ENCODE results near the gene DIPK1B. TPM values are rescaled to one million over a fixed set of nuclear protein-coding genes. Genes with fewer than 3 reads are reported as not detected.

Gene DIPK1B
- total RNA-seq, 6 donors from 2014 or later: 9.7 to 24.1 (median 17.0) TPM

DNA sequence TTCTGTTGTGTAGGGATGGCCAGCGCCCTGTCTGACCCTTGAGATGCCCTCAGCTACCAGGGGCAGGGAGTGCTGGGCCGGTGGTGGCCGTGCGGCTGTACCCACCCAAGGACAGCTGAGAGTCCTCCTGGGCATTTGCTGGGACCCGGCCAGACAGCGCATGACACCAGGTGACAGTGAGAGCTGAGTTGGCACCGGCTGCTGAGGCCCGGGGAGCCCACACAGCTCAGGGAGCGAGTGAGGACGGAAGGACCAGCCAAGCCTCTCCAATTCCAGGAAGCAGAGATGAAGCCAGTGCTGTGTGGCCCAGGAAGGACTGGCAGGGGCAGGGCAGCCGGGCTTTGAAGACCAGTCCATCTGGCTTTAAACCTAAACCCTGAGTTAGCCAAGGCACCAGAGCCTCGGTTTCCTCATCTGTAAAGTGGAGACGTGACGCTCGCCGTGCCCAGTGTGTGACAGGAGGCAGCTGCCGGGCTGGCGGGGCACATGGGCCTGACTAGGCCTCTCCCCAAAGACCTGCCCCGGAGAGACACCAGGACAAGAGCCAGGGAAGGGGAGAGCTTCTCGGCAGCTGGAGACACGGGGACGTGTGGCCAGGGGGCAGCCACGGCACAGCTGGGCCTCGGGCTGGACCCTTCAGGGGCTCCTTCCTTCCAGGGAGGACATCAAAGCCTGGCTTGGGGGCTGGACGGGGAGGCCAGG, 22.1 kb upstream of the DIPK1B start:
- peak; percentile 61 to 76 for DNase-seq
- ATAC-seq (ENCODE audit: low FRiP score in 2 of 2): no peak
- TF ChIP-seq POLR2A (IDR thresholded peaks at IDR 0.05): no peak
- TF ChIP-seq, protein P1, sequence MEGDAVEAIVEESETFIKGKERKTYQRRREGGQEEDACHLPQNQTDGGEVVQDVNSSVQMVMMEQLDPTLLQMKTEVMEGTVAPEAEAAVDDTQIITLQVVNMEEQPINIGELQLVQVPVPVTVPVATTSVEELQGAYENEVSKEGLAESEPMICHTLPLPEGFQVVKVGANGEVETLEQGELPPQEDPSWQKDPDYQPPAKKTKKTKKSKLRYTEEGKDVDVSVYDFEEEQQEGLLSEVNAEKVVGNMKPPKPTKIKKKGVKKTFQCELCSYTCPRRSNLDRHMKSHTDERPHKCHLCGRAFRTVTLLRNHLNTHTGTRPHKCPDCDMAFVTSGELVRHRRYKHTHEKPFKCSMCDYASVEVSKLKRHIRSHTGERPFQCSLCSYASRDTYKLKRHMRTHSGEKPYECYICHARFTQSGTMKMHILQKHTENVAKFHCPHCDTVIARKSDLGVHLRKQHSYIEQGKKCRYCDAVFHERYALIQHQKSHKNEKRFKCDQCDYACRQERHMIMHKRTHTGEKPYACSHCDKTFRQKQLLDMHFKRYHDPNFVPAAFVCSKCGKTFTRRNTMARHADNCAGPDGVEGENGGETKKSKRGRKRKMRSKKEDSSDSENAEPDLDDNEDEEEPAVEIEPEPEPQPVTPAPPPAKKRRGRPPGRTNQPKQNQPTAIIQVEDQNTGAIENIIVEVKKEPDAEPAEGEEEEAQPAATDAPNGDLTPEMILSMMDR (IDR thresholded peaks at IDR 0.05): no peak
- TF ChIP-seq EP300 (IDR thresholded peaks at IDR 0.05): no peak
- no peak for TF ChIP-seq POLR2AphosphoS5 (IDR thresholded peaks at IDR 0.05)
- no peaks in the 10 kb centered on the region for H3K9me3 ChIP-seq
- H3K4me1 ChIP-seq: peaks cover 40 to 72% (median 59%) of the 10 kb centered on the region in 4 donors
- no peaks in the 10 kb centered on the region for H3K36me3 ChIP-seq
- 66 to 83% methylated on average over 15 to 25 of the region's 25 CpGs for WGBS, 2 donors
- H3K4me3 ChIP-seq: no peak overlapping the region
- peak overlapping the region; percentile 40 to 72 (median 64) for H3K27ac ChIP-seq
- no peaks in the 10 kb centered on the region for H3K27me3 ChIP-seq

DNA sequence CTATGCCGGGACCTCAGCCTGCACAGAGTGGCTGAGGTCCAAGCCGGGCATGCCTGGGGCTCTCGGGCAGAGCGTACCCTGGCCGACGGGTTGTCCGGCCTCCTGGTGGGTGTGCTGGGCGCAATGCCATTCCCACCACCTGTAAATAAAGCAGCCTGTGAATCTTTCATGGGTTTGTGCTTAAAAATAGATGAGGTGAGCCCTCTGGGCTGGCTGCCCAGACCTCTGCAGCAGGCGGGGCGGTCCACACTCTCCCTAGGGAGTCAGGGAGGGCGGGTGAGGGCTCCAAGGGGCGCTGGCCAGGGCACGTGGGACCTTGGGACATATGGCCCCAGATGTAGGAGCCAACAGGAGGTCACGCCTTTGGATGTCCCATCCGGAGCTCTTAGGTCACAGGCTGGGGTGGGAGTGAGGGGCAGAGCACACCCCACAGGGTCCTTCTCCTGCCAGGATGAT, 21.5 kb upstream of the DIPK1B start:
- Histone ChIP-seq H3K36me3 (no peaks in the 10 kb centered on the region), H3K4me3 (no peak overlapping the region), H3K27me3 (no peaks in the 10 kb centered on the region), H3K9me3 (no peaks in the 10 kb centered on the region), H3K27ac (peak overlapping the region; percentile 40 to 72 (median 64)), H3K4me1 (peaks cover 34 to 70% (median 58%) of the 10 kb centered on the region in 4 donors)
- 72 to 73% methylated on average over 6 to 15 of the region's 15 CpGs for WGBS, 2 donors
- DNase-seq (peak; percentile 68 to 69), ATAC-seq (ENCODE audit: low FRiP score in 2 of 2) (no peak)
- TF ChIP-seq, protein P1 (IDR thresholded peaks at IDR 0.05): no peak
- TF ChIP-seq EP300 (IDR thresholded peaks at IDR 0.05): no peak
- TF ChIP-seq POLR2AphosphoS5 (IDR thresholded peaks at IDR 0.05): no peak
- TF ChIP-seq POLR2A (IDR thresholded peaks at IDR 0.05): no peak

DNA sequence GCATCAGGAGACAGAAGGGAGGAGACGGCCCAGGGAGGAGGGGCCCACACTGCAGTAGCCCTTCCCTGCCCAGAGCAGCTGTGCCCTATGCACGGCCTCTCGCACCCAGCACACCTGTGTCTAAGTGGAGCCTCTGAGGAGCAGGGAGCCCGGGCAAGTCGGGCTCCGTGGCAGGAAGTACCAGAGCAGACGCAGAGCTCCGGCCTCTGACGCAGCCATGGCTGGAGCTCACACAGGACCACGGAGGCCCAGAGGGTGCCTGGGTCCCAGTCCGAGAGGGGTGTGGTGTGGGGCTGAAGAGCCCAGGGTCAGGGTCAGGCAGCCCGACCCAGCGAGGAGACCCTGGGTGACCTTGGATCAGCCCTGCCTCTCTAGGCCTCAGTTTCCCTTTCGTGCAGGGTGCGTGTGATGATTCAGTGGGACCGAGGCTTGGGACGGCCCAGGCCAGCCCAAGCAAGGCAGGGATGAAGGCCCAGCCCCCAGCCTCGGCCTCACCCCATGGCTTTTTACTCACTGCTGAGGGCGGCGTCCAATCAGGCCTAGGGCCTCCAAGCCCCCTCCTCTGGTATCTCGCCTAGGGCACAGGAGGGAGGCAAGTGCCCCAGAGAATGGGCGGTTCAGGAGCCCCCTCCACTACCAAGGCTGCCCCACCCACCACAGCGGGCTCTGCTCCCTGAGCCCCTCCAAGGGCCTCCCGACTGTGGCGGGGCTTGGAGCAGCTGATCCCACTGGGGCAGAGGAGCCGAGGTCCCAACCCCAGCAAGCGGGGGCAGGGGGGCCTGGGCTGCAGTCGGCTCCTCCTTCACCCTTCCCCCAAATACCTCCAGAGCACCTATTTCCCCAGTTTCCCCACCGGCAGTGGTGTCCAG, 20.8 kb upstream of the DIPK1B start:
- Histone ChIP-seq H3K4me3 (no peak overlapping the region), H3K27ac (peak overlapping the region in 2 of 4 donors; percentile 71 to 72), H3K4me1 (peaks cover 35 to 70% (median 58%) of the 10 kb centered on the region in 4 donors), H3K36me3 (no peaks in the 10 kb centered on the region), H3K27me3 (no peaks in the 10 kb centered on the region), H3K9me3 (no peaks in the 10 kb centered on the region)
- TF ChIP-seq POLR2AphosphoS5 (IDR thresholded peaks at IDR 0.05) (no peak), EP300 (IDR thresholded peaks at IDR 0.05) (no peak), POLR2A (IDR thresholded peaks at IDR 0.05) (no peak)
- TF ChIP-seq, protein P1 (IDR thresholded peaks at IDR 0.05): no peak
- DNase-seq: peak in 1 of 2 donors; percentile 59
- ATAC-seq (ENCODE audit: low FRiP score in 2 of 2): no peak
- WGBS, 2 donors: 92 to 94% methylated on average over 5 to 19 of the region's 29 CpGs

DNA sequence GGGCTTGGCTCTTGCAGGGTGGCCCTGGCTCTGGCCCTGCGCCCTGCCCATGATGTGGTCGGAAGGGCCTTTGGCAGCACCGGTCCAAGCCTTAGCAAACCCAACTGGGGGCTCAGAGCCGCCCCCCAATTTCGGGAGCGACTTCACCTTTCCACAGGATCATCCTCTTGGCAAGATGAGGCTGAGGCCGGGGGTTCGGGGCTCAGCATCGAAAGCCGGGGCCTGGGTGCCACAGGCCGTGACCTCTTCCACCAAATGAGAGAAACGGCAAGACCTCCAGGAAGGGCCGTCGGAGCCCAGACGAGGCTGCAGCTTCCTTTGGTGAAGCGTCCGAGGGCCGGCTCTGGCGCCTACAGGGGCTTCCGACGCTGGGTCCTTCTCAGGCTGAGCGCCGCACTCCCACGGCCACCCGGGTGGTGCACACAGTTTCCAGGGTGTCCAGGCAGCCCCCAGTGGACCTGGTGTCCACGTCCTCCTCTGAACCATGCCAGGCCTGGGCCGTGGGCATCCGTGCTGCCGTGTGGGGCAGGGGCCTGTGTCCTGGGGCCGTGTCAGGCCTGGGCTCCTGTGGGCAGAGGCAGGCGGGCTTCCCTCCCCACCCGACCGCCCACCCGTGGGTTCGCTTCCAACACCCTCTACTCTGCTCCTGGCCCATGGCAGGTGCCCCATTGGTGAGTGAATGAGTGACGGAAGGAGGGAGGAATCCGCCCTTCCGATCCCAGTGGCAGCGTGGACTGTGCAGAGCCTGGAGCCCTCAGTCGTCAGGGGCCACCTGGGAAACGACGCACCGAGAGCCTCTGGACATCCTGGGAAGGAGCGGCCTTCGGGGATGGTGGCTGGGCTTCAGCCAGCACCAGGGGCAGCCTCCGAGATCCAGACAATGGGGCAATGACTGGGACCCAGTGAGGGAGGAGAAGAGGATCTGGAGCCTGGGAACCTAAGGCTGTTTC, 19.9 kb upstream of the DIPK1B start:
- Histone ChIP-seq H3K27me3 (no peaks in the 10 kb centered on the region), H3K9me3 (no peaks in the 10 kb centered on the region), H3K4me1 (peaks cover 40 to 71% (median 63%) of the 10 kb centered on the region in 4 donors), H3K4me3 (no peak overlapping the region), H3K27ac (peak overlapping the region; percentile 51 to 76 (median 67)), H3K36me3 (no peaks in the 10 kb centered on the region)
- ATAC-seq (ENCODE audit: low FRiP score in 2 of 2) (no peak), DNase-seq (peak in 1 of 2 donors; percentile 77)
- no peak for TF ChIP-seq EP300 (IDR thresholded peaks at IDR 0.05)
- TF ChIP-seq POLR2A (IDR thresholded peaks at IDR 0.05): no peak
- TF ChIP-seq, protein P1 (IDR thresholded peaks at IDR 0.05): no peak
- TF ChIP-seq POLR2AphosphoS5 (IDR thresholded peaks at IDR 0.05): no peak
- 84 to 93% methylated on average over 20 to 43 of the region's 46 CpGs for WGBS, 2 donors
